Testis (tissue), 2 donors: ENCODE results near the gene ADH1C.

ENCODE experiments used
- POLR2A ChIP-seq: fragments of 450-650 bp; IDR thresholded peaks from one replicate; pipeline ENCODE4 v1.6.1; 2017; ENCODE audit warnings: antibody characterized with exemption, mild to moderate bottlenecking, moderate library complexity
- TF ChIP-seq, protein P1 (sequence below), 3 experiments: fragments of 450-650 bp in 2 of 3; fragments of 200-600 bp in 1 of 3; sonication (generic) in 1 of 3; IDR thresholded peaks; one replicate each; pipeline ENCODE4 v1.5.1; 2016 to 2019; ENCODE audit warnings: antibody characterized with exemption in 3 of 3, mild to moderate bottlenecking in 2 of 3, moderate library complexity in 1 of 3

DNA sequence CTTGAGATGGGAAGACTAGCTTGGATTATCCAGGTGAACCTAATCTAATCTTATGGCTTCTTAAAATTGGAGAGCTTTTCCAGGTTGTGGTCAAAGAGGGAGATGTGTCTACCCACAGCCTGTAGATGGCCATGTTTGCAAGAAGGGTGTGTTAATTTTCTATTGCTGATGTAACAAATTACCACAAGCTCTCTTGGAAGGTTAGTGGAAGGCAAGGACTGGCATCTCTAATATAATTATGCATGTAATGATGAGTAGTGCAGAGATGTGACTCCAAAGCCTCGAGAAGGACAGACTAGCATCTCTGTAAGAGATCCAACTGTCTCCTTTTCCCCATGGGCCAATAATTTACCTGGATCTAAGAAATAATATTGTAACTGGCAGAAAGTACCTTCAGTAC, 28.2 kb downstream of the ADH1C start:
- no peak for TF ChIP-seq POLR2A
- TF ChIP-seq, protein P1, sequence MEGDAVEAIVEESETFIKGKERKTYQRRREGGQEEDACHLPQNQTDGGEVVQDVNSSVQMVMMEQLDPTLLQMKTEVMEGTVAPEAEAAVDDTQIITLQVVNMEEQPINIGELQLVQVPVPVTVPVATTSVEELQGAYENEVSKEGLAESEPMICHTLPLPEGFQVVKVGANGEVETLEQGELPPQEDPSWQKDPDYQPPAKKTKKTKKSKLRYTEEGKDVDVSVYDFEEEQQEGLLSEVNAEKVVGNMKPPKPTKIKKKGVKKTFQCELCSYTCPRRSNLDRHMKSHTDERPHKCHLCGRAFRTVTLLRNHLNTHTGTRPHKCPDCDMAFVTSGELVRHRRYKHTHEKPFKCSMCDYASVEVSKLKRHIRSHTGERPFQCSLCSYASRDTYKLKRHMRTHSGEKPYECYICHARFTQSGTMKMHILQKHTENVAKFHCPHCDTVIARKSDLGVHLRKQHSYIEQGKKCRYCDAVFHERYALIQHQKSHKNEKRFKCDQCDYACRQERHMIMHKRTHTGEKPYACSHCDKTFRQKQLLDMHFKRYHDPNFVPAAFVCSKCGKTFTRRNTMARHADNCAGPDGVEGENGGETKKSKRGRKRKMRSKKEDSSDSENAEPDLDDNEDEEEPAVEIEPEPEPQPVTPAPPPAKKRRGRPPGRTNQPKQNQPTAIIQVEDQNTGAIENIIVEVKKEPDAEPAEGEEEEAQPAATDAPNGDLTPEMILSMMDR (IDR thresholded peaks at IDR 0.05): no peak
